Left lobe of liver (tissue), 2 donors: ENCODE data around the gene MRPS34. TPM values are rescaled to one million over a fixed set of nuclear protein-coding genes. Genes with fewer than 3 reads are reported as not detected.
A peak's percentile ranks its signal among the peaks of the same experiment; 100 is the strongest.

Source experiments
- ATAC-seq: fragments of 200-7000 bp; cut with Tn5 transposase; one replicate; pipeline ENCODE4 v1.9.1; 2020; ENCODE audit warnings: mild to moderate bottlenecking, moderate library complexity
- DNase-seq: peaks from one replicate; pipeline ENCODE4 v3.0.0-alpha.2; 2020; ENCODE audit warnings: low spot score
- total RNA-seq: library from RNA; stranded (reverse); gene quantifications from one replicate; pipeline ENCODE4 v1.2.1, GENCODE V29; 2021
- donor health status: DM: no; HTN: no; CAD: no; lungs with moderate emphysema.
- donor health status: DM: no; HTN: yes; CAD: no.

MRPS34 gene
- total RNA-seq, 1 donor from 2014 or later = 61.4 TPM

- ATAC-seq = no peak
- peak; percentile 44 for DNase-seq
Observed at GRCh38 chr16:1794908-1795666, 22.2 kb upstream of the MRPS34 start.

- DNase-seq (peak; percentile 90), ATAC-seq (peak; percentile 73)
Observed at GRCh38 chr16:1794221-1794871, 21.4 kb upstream of the MRPS34 start.

GRCh38 chr16:1793578-1794220 is 20.8 kb upstream of the MRPS34 start, which contains the start of gene IGFALS:
IGFALS (minus strand) TSS chr16:1793705; CDS start chr16:1793652, 53 bp downstream.
- DNase-seq (peak; percentile 87), ATAC-seq (peak; percentile 77)

- ATAC-seq (peak; percentile 5), DNase-seq (peak; percentile 46)
Observed at GRCh38 chr16:1792836-1793577, 20.1 kb upstream of the MRPS34 start.

- DNase-seq (peak; percentile 86), ATAC-seq (peak; percentile 67)
Observed at GRCh38 chr16:1791943-1792812, 19.2 kb upstream of the MRPS34 start.

GRCh38 chr16:1791256-1791942 is 18.5 kb upstream of the MRPS34 start:
- DNase-seq = peak; percentile 48
- ATAC-seq = no peak

- ATAC-seq = no peak
- DNase-seq = peak; percentile 52
Observed at GRCh38 chr16:1790611-1791255, 17.8 kb upstream of the MRPS34 start.

GRCh38 chr16:1790261-1790610 is 17.3 kb upstream of the MRPS34 start:
- DNase-seq (no peak), ATAC-seq (no peak)

- ATAC-seq (no peak), DNase-seq (peak; percentile 46)
Observed at GRCh38 chr16:1789643-1790045, 16.7 kb upstream of the MRPS34 start.

- no peak for ATAC-seq
- DNase-seq = no peak
Observed at GRCh38 chr16:1788708-1789100, 15.8 kb upstream of the MRPS34 start.

GRCh38 chr16:1788095-1788707 is 15.3 kb upstream of the MRPS34 start:
- ATAC-seq (no peak), DNase-seq (peak; percentile 44)

GRCh38 chr16:1787322-1788094 is 14.6 kb upstream of the MRPS34 start:
- no peak for ATAC-seq
- DNase-seq = no peak

- ATAC-seq (no peak), DNase-seq (no peak)
Observed at GRCh38 chr16:1787056-1787321, 14.1 kb upstream of the MRPS34 start.

- ATAC-seq (no peak), DNase-seq (no peak)
Observed at GRCh38 chr16:1786242-1787055, 13.5 kb upstream of the MRPS34 start.

- no peak for ATAC-seq
- DNase-seq = no peak
Observed at GRCh38 chr16:1785846-1786170, 12.9 kb upstream of the MRPS34 start.

- DNase-seq = no peak
- ATAC-seq = no peak
Observed at GRCh38 chr16:1784977-1785845, 12.3 kb upstream of the MRPS34 start.
